ENCODE results near the gene CRADD. TPM values are rescaled to one million over a fixed set of nuclear protein-coding genes. Genes with fewer than 3 reads are reported as not detected.

Gene CRADD
- total and polyA plus RNA-seq, 8 donors: 8.4 to 21.4 (median 10.3) TPM

DNA sequence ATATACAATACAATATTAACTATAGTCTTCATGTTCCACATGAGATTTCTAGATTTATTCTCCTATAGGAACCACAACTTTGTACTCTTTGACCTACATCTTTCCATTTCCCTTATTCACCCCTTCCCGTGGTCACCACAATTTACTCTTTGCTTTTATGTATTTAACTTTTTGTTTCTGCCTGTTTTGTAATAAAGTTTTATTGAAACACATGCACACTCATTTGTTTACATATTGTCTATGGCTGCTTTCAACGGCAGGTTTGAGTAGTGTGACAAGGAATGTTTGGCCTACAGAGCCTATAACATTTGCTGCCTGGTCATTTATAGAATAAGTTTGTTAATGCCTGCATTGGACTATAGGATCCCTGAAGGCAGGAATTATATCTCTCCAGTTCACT is 231.1 kb downstream of the CRADD start:
- intact Hi-C loops (cut with DNase I): no loop called here
- no peak for TF ChIP-seq CTCF (IDR thresholded peaks at IDR 0.05)
- H3K4me3 ChIP-seq: no peak overlapping the region
- H3K36me3 ChIP-seq: no peaks in the 10 kb centered on the region
- no peaks in the 10 kb centered on the region for H3K9me3 ChIP-seq
- no peak for ATAC-seq
- H3K4me1 ChIP-seq: no peaks in the 10 kb centered on the region
- no peak for DNase-seq
- H3K27ac ChIP-seq: no peak overlapping the region
- no peaks in the 10 kb centered on the region for H3K27me3 ChIP-seq

DNA sequence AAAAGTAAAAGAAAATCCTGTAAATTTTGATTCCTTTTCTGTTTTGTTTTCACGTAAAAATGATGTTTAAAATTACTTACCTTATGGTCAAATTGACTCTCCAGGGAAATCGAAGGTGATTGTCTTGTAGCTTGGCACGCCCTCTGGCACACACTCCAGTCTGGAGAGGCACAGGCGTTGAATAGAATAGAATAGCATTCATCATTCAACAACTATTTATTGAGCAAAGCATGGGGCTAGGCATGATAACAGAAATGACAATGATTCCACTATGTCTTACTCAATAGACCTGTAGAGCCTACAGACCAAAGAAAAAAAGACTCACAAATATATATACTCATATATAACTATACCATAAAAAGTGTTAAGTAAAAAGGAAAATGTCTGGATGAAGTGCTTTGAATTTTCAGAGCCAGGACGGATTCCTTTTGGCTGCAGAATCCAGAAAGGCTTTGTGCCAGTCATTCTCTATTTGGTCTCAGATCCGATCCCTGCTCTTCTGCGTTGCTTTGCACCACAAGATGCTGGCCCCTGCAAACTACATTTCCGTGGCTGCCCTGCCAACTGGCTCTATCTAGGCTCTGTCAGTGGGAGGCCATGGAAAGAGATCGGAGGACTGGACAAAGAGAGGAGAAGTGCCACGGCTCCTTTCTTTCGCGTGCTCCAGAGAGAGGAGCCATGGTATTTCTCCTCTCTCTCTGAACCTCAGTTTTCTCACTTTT is 231.8 kb downstream of the CRADD start:
- H3K4me1 ChIP-seq: no peaks in the 10 kb centered on the region
- H3K4me3 ChIP-seq: no peak overlapping the region
- H3K9me3 ChIP-seq: no peaks in the 10 kb centered on the region
- no peaks in the 10 kb centered on the region for H3K27me3 ChIP-seq
- intact Hi-C loops (cut with DNase I): no loop called here
- ATAC-seq: peak; percentile 38
- no peaks in the 10 kb centered on the region for H3K36me3 ChIP-seq
- no peak overlapping the region for H3K27ac ChIP-seq
- DNase-seq: no peak
- no peak for TF ChIP-seq CTCF (IDR thresholded peaks at IDR 0.05)

GRCh38 chr12:93911396-93911795 is 234.2 kb downstream of the CRADD start:
- Histone ChIP-seq H3K27me3 (no peaks in the 10 kb centered on the region), H3K4me1 (no peaks in the 10 kb centered on the region), H3K4me3 (no peak overlapping the region), H3K36me3 (no peaks in the 10 kb centered on the region), H3K9me3 (no peaks in the 10 kb centered on the region), H3K27ac (no peak overlapping the region)
- TF ChIP-seq CTCF (IDR thresholded peaks at IDR 0.05): no peak
- intact Hi-C loops (cut with DNase I): no loop called here
- no peak for ATAC-seq
- no peak for DNase-seq

- Histone ChIP-seq H3K27me3 (no peaks in the 10 kb centered on the region), H3K4me3 (no peak overlapping the region), H3K9me3 (no peaks in the 10 kb centered on the region), H3K27ac (no peak overlapping the region), H3K36me3 (no peaks in the 10 kb centered on the region), H3K4me1 (no peaks in the 10 kb centered on the region)
- ATAC-seq (no peak), DNase-seq (no peak)
- TF ChIP-seq CTCF (IDR thresholded peaks at IDR 0.05): no peak
- intact Hi-C loops (cut with DNase I): no loop called here
Measured at GRCh38 chr12:93912086-93912733, 235.0 kb downstream of the CRADD start.

- Histone ChIP-seq H3K9me3 (no peaks in the 10 kb centered on the region), H3K36me3 (no peaks in the 10 kb centered on the region), H3K4me3 (no peak overlapping the region), H3K27ac (no peak overlapping the region), H3K4me1 (no peaks in the 10 kb centered on the region), H3K27me3 (no peaks in the 10 kb centered on the region)
- DNase-seq: no peak
- ATAC-seq: no peak
- no peak for TF ChIP-seq CTCF (IDR thresholded peaks at IDR 0.05)
- intact Hi-C loops (cut with DNase I): no loop called here
Measured at GRCh38 chr12:93913845-93914244, 236.7 kb downstream of the CRADD start.

Data from left lung (tissue), 10 donors.